H9 (cell line): Measurements from ENCODE around the gene LRPAP1. TPM values are rescaled to one million over a fixed set of nuclear protein-coding genes. Genes with fewer than 3 reads are reported as not detected.
"Not testable (repeated sequence)": the region's sequence is repeated elsewhere in the genome, so short reads cannot be mapped to it uniquely, and the experiment has no call there.

Experiments
- DNase-seq: peaks from one replicate; pipeline ENCODE4 v3.0.0-alpha.2; 2017
- H2AFZ ChIP-seq: one replicate; pipeline ENCODE4 v1.6.1; 2013; ENCODE audit warnings: mild to moderate bottlenecking, low read length, control low read depth, moderate library complexity
- H2AK5ac ChIP-seq: 2 replicates; pipeline ENCODE4 v1.6.1; 2013; ENCODE audit warnings: low read length, control low read depth, mixed read lengths; ENCODE audit not compliant: insufficient read length
- H2BK120ac ChIP-seq: one replicate; pipeline ENCODE4 v1.6.1; 2013; ENCODE audit warnings: low read depth, mild to moderate bottlenecking, low read length, control low read depth, inconsistent platforms; ENCODE audit not compliant: poor library complexity, severe bottlenecking
- H2BK12ac ChIP-seq: 2 replicates; pipeline ENCODE4 v1.6.1; 2013; ENCODE audit warnings: low read length, control low read depth, mixed read lengths, low read depth; ENCODE audit not compliant: insufficient read length
- H2BK15ac ChIP-seq: 2 replicates; pipeline ENCODE4 v1.6.1; 2013; ENCODE audit warnings: low read depth, low read length, control low read depth
- H2BK20ac ChIP-seq: one replicate; pipeline ENCODE4 v1.6.1; 2013; ENCODE audit warnings: low read depth, mild to moderate bottlenecking, low read length, control low read depth, inconsistent platforms; ENCODE audit not compliant: poor library complexity, severe bottlenecking
- H2BK5ac ChIP-seq: 2 replicates; pipeline ENCODE4 v1.6.1; 2013; ENCODE audit warnings: low read length, control low read depth, mixed read lengths; ENCODE audit not compliant: insufficient read length
- H3K14ac ChIP-seq: 2 replicates; pipeline ENCODE4 v1.6.1; 2013; ENCODE audit warnings: low read length, control low read depth; ENCODE audit not compliant: insufficient read depth
- H3K18ac ChIP-seq: 2 replicates; pipeline ENCODE4 v1.6.1; 2013; ENCODE audit warnings: low read depth, mild to moderate bottlenecking, mixed read lengths, low read length, control low read depth; ENCODE audit not compliant: insufficient read length
- H3K23ac ChIP-seq: 2 replicates; pipeline ENCODE4 v1.6.1; 2013; ENCODE audit warnings: low read length, control low read depth, mixed read lengths, low read depth; ENCODE audit not compliant: insufficient read length
- H3K23me2 ChIP-seq: 2 replicates; pipeline ENCODE4 v1.6.1; 2013; ENCODE audit warnings: low read depth, mild to moderate bottlenecking, mixed read lengths, low read length, control low read depth; ENCODE audit not compliant: insufficient read length, poor library complexity, severe bottlenecking
- H3K27ac ChIP-seq: 2 replicates; pipeline ENCODE4 v1.5.1; 2013; ENCODE audit warnings: low read length, control low read depth, mixed read lengths, low read depth; ENCODE audit not compliant: insufficient read length
- H3K27me3 ChIP-seq: 2 replicates; pipeline ENCODE4 v1.6.1; 2013; ENCODE audit warnings: low read length, control low read depth, inconsistent platforms; ENCODE audit not compliant: insufficient read depth
- H3K4ac ChIP-seq: 2 replicates; pipeline ENCODE4 v1.6.1; 2013; ENCODE audit warnings: low read depth, mild to moderate bottlenecking, control low read depth, inconsistent platforms, low read length, moderate library complexity
- H3K4me1 ChIP-seq: 2 replicates; pipeline ENCODE4 v1.6.1; 2013; ENCODE audit warnings: low read length, control low read depth, inconsistent platforms; ENCODE audit not compliant: insufficient read depth
- H3K4me2 ChIP-seq: 2 replicates; pipeline ENCODE4 v1.6.1; 2013; ENCODE audit warnings: low read length, control low read depth, mixed read lengths; ENCODE audit not compliant: insufficient read length, insufficient read depth
- H3K56ac ChIP-seq: 2 replicates; pipeline ENCODE4 v1.6.1; 2013; ENCODE audit warnings: low read depth, mild to moderate bottlenecking, mixed read lengths, low read length, control low read depth; ENCODE audit not compliant: insufficient read length
- H3K79me1 ChIP-seq: 2 replicates; pipeline ENCODE4 v1.6.1; 2013; ENCODE audit warnings: low read depth, mild to moderate bottlenecking, moderate library complexity, low read length, control low read depth, inconsistent platforms; ENCODE audit not compliant: insufficient read depth, poor library complexity, severe bottlenecking
- H3K79me2 ChIP-seq: 2 replicates; pipeline ENCODE4 v1.6.1; 2013; ENCODE audit warnings: low read length, control low read depth, inconsistent platforms; ENCODE audit not compliant: insufficient read depth
- H3K9ac ChIP-seq: 2 replicates; pipeline ENCODE4 v1.6.1; 2013; ENCODE audit warnings: low read length, control low read depth, mixed read lengths; ENCODE audit not compliant: insufficient read length; ENCODE audit errors: extremely low read depth
- H3K9me3 ChIP-seq: one replicate; pipeline ENCODE4 v1.6.1; 2013; ENCODE audit warnings: low read depth, low read length, inconsistent platforms; ENCODE audit not compliant: control insufficient read depth
- H3T11ph ChIP-seq: one replicate; pipeline ENCODE4 v1.6.1; 2013; ENCODE audit warnings: mild to moderate bottlenecking, low read length, control low read depth, inconsistent platforms
- H4K20me1 ChIP-seq: one replicate; pipeline ENCODE4 v1.6.1; 2013; ENCODE audit not compliant: control insufficient read depth, insufficient read length, insufficient read depth
- H4K5ac ChIP-seq: 2 replicates; pipeline ENCODE4 v1.6.1; 2013; ENCODE audit warnings: low read depth, mild to moderate bottlenecking, mixed read lengths, low read length, control low read depth; ENCODE audit not compliant: insufficient read length
- H4K8ac ChIP-seq: replicated peaks from 2 replicates; pipeline ENCODE4 v1.6.1; 2013; ENCODE audit warnings: low read length, control low read depth, mixed read lengths, low read depth; ENCODE audit not compliant: insufficient read length
- H4K91ac ChIP-seq: 2 replicates; pipeline ENCODE4 v1.6.1; 2013; ENCODE audit warnings: low read depth, mild to moderate bottlenecking, moderate library complexity, mixed read lengths, low read length, control low read depth; ENCODE audit not compliant: insufficient read length
- H3K27ac Mint-ChIP-seq, 3 experiments: 2 replicates in 2 of 3; 3 replicates in 1 of 3; pipeline ENCODE4 v1.8.0; 2020 to 2021; ENCODE audit warnings: mixed read lengths in 3 of 3, mild to moderate bottlenecking in 1 of 3, moderate library complexity in 1 of 3
- H3K27me3 Mint-ChIP-seq: 2 replicates; pipeline ENCODE4 v1.8.0; 2021; ENCODE audit warnings: low read depth, mild to moderate bottlenecking, moderate library complexity, mixed read lengths
- H3K36me3 Mint-ChIP-seq, 3 experiments: 2 replicates in 2 of 3; 3 replicates in 1 of 3; pipeline ENCODE4 v1.8.0; 2020 to 2021; ENCODE audit warnings: low read depth in 3 of 3, mixed read lengths in 3 of 3; ENCODE audit not compliant: insufficient read depth in 1 of 3
- H3K4me1 Mint-ChIP-seq, 2 experiments: 2 replicates each; pipeline ENCODE4 v1.8.0; 2020; ENCODE audit warnings: mixed read lengths in 2 of 2
- H3K4me3 Mint-ChIP-seq, 2 experiments: 2 replicates in 1 of 2; 3 replicates in 1 of 2; pipeline ENCODE4 v1.8.0; 2020 to 2021; ENCODE audit warnings: mild to moderate bottlenecking in 2 of 2, mixed read lengths in 2 of 2, moderate library complexity in 1 of 2
- H3K9me3 Mint-ChIP-seq, 2 experiments: 2 replicates in 1 of 2; 3 replicates in 1 of 2; pipeline ENCODE4 v1.8.0; 2020; ENCODE audit warnings: mild to moderate bottlenecking in 2 of 2, mixed read lengths in 2 of 2, moderate library complexity in 1 of 2
- WGBS: extraction: QIAGEN DNeasy Blood & Tissue Kit; methylation state at CpG from one replicate; pipeline ENCODE4 v1.1.7; 2013; ENCODE audit warnings: missing lambda C conversion rate, low lambda C conversion rate, mixed read lengths; ENCODE audit not compliant: insufficient read length; ENCODE audit errors: extremely low coverage; 5-methylcytosine and 5-hydroxymethylcytosine counted together
- total RNA-seq: library from RNA; stranded (reverse); gene quantifications from 2 replicates; pipeline ENCODE4 v1.2.1, GENCODE V29; 2021

Gene LRPAP1
- total RNA-seq, 1 experiment from 2014 or later = 85.9 TPM

DNA sequence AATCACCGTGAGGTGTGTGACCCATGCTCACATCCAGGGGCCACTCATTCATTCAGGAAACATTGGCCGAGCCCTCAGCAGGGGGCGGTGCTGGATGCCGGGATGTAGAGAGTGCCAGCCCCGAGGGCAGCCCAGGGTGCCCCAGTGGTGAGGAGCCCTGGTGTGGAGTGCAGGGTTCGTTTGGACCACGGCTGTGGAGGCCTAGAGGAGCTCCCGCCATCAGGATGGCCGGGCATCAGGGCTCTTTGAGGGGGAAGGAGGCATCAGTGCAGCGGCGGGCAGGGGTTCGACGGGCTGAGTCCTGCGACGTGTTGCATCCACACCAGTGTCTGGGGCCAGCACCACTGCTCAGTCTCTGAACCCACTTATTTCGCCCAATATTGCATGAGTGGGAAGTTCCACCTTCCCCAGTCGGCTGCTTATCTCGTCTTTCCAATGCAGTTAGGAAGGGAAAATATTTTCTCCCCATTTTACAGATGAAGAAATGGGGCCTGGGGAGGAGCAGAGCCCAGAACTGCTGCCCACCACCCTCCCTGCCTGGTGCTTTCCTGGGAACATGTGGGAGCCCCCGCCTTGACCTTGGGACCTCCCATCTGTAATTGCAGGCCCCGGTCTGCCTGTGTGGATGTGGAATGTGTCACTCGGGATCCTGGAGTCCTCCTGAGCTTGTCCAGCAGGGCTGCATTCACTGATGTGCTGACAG lies 16.9 kb upstream of the LRPAP1 start:
- H3K56ac ChIP-seq, H3K79me1 ChIP-seq, H3K14ac ChIP-seq, H3K9ac ChIP-seq, H2BK120ac ChIP-seq, H3K4me3 Mint-ChIP-seq, H3K4me1 Mint-ChIP-seq, H2AFZ ChIP-seq, H3K4me1 ChIP-seq, H3K27ac Mint-ChIP-seq, H3K23ac ChIP-seq, H3K4me2 ChIP-seq, H2BK20ac ChIP-seq, H4K8ac ChIP-seq, H3K36me3 Mint-ChIP-seq, H3T11ph ChIP-seq, H2BK15ac ChIP-seq, H3K9me3 ChIP-seq, H2AK5ac ChIP-seq, DNase-seq, H3K4ac ChIP-seq, H4K5ac ChIP-seq, H3K27me3 ChIP-seq, H3K18ac ChIP-seq, H4K20me1 ChIP-seq, H3K23me2 ChIP-seq, H3K9me3 Mint-ChIP-seq, H3K27ac ChIP-seq, H2BK12ac ChIP-seq, H2BK5ac ChIP-seq, H4K91ac ChIP-seq, H3K79me2 ChIP-seq: not testable (repeated sequence)
- H3K27me3 Mint-ChIP-seq = peaks cover 24% of the 10 kb centered on the region
- no CpG with 5 or more reads among the region's 21 CpGs for WGBS

DNA sequence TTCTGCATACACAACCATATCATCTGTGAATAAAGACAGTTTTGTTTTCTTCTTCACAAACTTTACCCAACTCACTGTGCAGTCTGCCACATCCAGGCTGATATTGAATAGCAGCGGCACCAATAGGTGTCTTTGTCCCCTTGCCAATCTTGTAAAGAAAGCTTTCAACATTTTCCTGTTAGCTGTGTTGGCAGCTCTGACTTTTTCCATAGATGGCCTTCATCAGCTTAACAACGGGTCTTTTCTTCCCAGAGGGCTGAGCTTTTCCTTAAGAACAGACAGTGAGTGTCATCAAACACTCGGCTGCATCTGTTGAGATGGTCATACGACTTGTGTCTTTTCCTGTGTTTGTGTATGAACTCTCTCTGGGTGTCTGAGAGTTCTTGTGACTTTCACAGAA lies 14.5 kb upstream of the LRPAP1 start:
- H2BK5ac ChIP-seq, H4K8ac ChIP-seq, H3K79me1 ChIP-seq, H3T11ph ChIP-seq, H3K56ac ChIP-seq, H2BK12ac ChIP-seq, H3K27ac ChIP-seq, H4K5ac ChIP-seq, H3K23me2 ChIP-seq, H2AFZ ChIP-seq, H3K9ac ChIP-seq, H3K27ac Mint-ChIP-seq, H4K20me1 ChIP-seq, H3K14ac ChIP-seq, H3K4me2 ChIP-seq, DNase-seq, H2BK120ac ChIP-seq, H3K36me3 Mint-ChIP-seq, H3K4me1 ChIP-seq, H3K4me3 Mint-ChIP-seq, H3K4me1 Mint-ChIP-seq, H3K4ac ChIP-seq, H4K91ac ChIP-seq, H2BK20ac ChIP-seq, H3K9me3 Mint-ChIP-seq, H3K27me3 ChIP-seq, H3K18ac ChIP-seq, H2BK15ac ChIP-seq, H3K79me2 ChIP-seq, H3K9me3 ChIP-seq, H2AK5ac ChIP-seq, H3K23ac ChIP-seq: not testable (repeated sequence)
- H3K27me3 Mint-ChIP-seq = peaks cover 23% of the 10 kb centered on the region
- WGBS = no CpG with 5 or more reads among the region's 4 CpGs
